Loucy (cell line): Measurements from ENCODE around the gene HSD17B14.

ENCODE experiments used
- H2AFZ ChIP-seq: fragments of 200-600 bp; sonication (generic); 2 replicates; pipeline ENCODE4 v1.6.0; 2016; ENCODE audit warnings: antibody characterized with exemption, mild to moderate bottlenecking, low read length, moderate library complexity
- H3F3A ChIP-seq: fragments of 200-600 bp; 2 replicates; pipeline ENCODE4 v1.6.0; 2016; ENCODE audit warnings: antibody characterized with exemption, low read depth, mild to moderate bottlenecking
- H3K27me3 ChIP-seq: fragments of 200-600 bp; sonication (generic); 2 replicates; pipeline ENCODE4 v1.6.1; 2014; ENCODE audit warnings: low read length, mild to moderate bottlenecking; ENCODE audit not compliant: insufficient read depth, poor library complexity, severe bottlenecking
- H3K36me3 ChIP-seq: fragments of 200-600 bp; sonication (generic); 2 replicates; pipeline ENCODE4 v1.6.1; 2016; ENCODE audit warnings: low read length; ENCODE audit not compliant: insufficient read depth
- H3K4me1 ChIP-seq: fragments of 200-600 bp; sonication (generic); 2 replicates; pipeline ENCODE4 v1.5.1; 2014; ENCODE audit warnings: low read length, mild to moderate bottlenecking; ENCODE audit not compliant: insufficient read depth, poor library complexity, severe bottlenecking
- H3K4me2 ChIP-seq: fragments of 200-600 bp; sonication (generic); 2 replicates; pipeline ENCODE4 v1.6.0; 2014; ENCODE audit warnings: antibody characterized with exemption, low read length, low read depth, mild to moderate bottlenecking; ENCODE audit not compliant: poor library complexity, severe bottlenecking
- H3K4me3 ChIP-seq: fragments of 200-600 bp; sonication (generic); 2 replicates; pipeline ENCODE4 v1.5.1; 2014; ENCODE audit warnings: low read length, mild to moderate bottlenecking, mixed read lengths; ENCODE audit not compliant: poor library complexity, severe bottlenecking
- H3K79me2 ChIP-seq: fragments of 200-600 bp; sonication (generic); 2 replicates; pipeline ENCODE4 v1.6.1; 2014; ENCODE audit warnings: low read length; ENCODE audit not compliant: insufficient read depth
- H3K9ac ChIP-seq: fragments of 200-600 bp; sonication (generic); 2 replicates; pipeline ENCODE4 v1.6.0; 2014; ENCODE audit warnings: mild to moderate bottlenecking, low read depth, low read length, moderate library complexity; ENCODE audit not compliant: poor library complexity, severe bottlenecking
- H3K9me2 ChIP-seq: fragments of 200-600 bp; sonication (generic); replicated peaks from 2 replicates; pipeline ENCODE4 v1.6.1; 2016; ENCODE audit warnings: low read depth, low read length, mixed read lengths
- H3K9me3 ChIP-seq: fragments of 200-600 bp; sonication (generic); 2 replicates; pipeline ENCODE4 v1.6.1; 2014; ENCODE audit warnings: mild to moderate bottlenecking, antibody characterized with exemption, low read length, low read depth; ENCODE audit not compliant: insufficient read depth
- H4K20me1 ChIP-seq: fragments of 200-600 bp; sonication (generic); 2 replicates; pipeline ENCODE4 v1.6.0; 2014; ENCODE audit warnings: antibody characterized with exemption, low read length, mild to moderate bottlenecking; ENCODE audit not compliant: insufficient read depth, poor library complexity, severe bottlenecking
- EZH2phosphoT487 ChIP-seq: fragments of 200-600 bp; IDR thresholded peaks from 2 replicates; pipeline ENCODE4 v1.6.1; 2018; ENCODE audit warnings: antibody characterized with exemption, mild to moderate bottlenecking, moderate library complexity, borderline replicate concordance
- TF ChIP-seq, protein P1 (sequence below): fragments of 200-600 bp; sonication (generic); conservative IDR thresholded peaks from 2 replicates; pipeline ENCODE4 v1.5.1; 2014; ENCODE audit warnings: mild to moderate bottlenecking, antibody characterized with exemption, low read length

HSD17B14 gene

DNA sequence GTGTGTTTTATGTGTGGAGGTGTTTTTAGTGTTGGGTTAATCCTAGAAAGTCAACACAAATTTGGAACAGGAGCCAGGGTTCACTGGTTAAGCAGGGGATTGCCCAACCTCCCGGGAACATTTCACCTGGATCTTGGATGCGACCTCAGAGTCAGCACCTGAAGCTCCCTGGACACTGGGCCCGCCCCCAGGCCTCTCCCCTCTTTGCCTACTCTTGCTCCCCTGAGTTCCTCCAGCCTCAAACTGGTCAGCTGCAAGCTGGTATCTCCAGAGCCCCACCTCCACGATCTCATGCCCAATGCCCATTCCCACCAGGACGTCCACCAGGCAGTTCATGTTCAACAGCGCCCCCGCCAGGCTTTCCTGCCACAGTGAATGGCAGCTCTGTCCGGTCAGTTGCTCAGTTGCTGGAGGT lies 9.7 kb downstream of the HSD17B14 start:
- no peaks in the 10 kb centered on the region for H3K9me3 ChIP-seq

DNA sequence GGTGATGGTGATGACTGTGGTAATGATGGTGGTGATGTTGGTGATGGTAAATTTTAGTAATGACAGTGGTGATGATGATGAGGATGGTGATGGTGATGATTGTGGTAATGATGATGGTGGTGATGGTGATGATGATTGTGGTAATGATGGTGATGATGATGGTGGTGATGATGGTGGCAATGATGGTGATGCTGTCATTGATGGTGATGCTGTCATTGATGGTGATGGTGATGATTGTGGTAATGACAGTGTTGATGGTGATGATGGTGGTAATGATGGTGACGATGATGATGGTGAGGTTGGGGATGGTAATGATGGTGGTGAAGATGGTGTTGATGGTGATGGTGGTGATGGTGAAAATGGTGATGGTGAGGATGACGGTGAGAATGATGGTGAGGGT lies 13.8 kb downstream of the HSD17B14 start:
- no peaks in the 10 kb centered on the region for H3K36me3 ChIP-seq
- no peak overlapping the region for H2AFZ ChIP-seq
- no peaks in the 10 kb centered on the region for H3K9me3 ChIP-seq
- no peaks in the 10 kb centered on the region for H3K4me1 ChIP-seq
- H4K20me1 ChIP-seq: no peaks in the 10 kb centered on the region
- H3K4me3 ChIP-seq: no peak overlapping the region
- H3K9ac ChIP-seq: no peak overlapping the region
- no peaks in the 10 kb centered on the region for H3K27me3 ChIP-seq
- no peaks in the 10 kb centered on the region for H3K9me2 ChIP-seq
- no peaks in the 10 kb centered on the region for H3K79me2 ChIP-seq
- H3F3A ChIP-seq: no peaks in the 10 kb centered on the region
- no peak overlapping the region for H3K4me2 ChIP-seq
- no peak for TF ChIP-seq EZH2phosphoT487
- TF ChIP-seq, protein P1, sequence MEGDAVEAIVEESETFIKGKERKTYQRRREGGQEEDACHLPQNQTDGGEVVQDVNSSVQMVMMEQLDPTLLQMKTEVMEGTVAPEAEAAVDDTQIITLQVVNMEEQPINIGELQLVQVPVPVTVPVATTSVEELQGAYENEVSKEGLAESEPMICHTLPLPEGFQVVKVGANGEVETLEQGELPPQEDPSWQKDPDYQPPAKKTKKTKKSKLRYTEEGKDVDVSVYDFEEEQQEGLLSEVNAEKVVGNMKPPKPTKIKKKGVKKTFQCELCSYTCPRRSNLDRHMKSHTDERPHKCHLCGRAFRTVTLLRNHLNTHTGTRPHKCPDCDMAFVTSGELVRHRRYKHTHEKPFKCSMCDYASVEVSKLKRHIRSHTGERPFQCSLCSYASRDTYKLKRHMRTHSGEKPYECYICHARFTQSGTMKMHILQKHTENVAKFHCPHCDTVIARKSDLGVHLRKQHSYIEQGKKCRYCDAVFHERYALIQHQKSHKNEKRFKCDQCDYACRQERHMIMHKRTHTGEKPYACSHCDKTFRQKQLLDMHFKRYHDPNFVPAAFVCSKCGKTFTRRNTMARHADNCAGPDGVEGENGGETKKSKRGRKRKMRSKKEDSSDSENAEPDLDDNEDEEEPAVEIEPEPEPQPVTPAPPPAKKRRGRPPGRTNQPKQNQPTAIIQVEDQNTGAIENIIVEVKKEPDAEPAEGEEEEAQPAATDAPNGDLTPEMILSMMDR: no peak

More for the DNA sequence above, 9.7 kb downstream of the HSD17B14 start:
- no peak overlapping the region for H2AFZ ChIP-seq
- no peaks in the 10 kb centered on the region for H3K27me3 ChIP-seq
- no peaks in the 10 kb centered on the region for H3K36me3 ChIP-seq
- H3K9me2 ChIP-seq: no peaks in the 10 kb centered on the region
- no peaks in the 10 kb centered on the region for H3K4me1 ChIP-seq
- TF ChIP-seq, protein P1: peak; percentile 35
- no peak for TF ChIP-seq EZH2phosphoT487
- no peak overlapping the region for H3K4me2 ChIP-seq
- H3F3A ChIP-seq: no peaks in the 10 kb centered on the region
- no peak overlapping the region for H3K9ac ChIP-seq
- no peaks in the 10 kb centered on the region for H3K79me2 ChIP-seq
- H4K20me1 ChIP-seq: no peaks in the 10 kb centered on the region
- no peak overlapping the region for H3K4me3 ChIP-seq

DNA sequence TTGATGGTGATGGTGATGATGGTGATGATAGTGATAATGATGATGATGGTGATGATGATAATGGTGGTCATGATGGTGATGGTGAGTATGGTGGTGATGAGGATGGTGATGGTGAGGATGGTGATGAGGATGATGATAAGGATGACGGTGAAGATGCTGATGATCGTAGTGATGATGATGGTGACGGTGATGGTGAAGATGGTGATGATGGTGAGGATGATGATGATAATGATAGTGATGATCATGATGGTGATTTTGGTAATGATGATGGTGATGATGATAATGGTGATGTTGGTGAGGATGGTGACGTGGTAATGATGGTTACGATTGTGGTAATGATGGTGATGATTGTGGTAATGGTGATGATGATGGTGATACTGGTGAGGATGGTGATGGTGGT lies 14.7 kb downstream of the HSD17B14 start:
- Histone ChIP-seq H3F3A (no peaks in the 10 kb centered on the region), H2AFZ (no peak overlapping the region)

More for the DNA sequence above, 14.7 kb downstream of the HSD17B14 start:
- Histone ChIP-seq H3K9ac (no peak overlapping the region), H4K20me1 (no peaks in the 10 kb centered on the region), H3K36me3 (no peaks in the 10 kb centered on the region), H3K27me3 (no peaks in the 10 kb centered on the region), H3K9me2 (no peaks in the 10 kb centered on the region), H3K79me2 (no peaks in the 10 kb centered on the region), H3K4me2 (no peak overlapping the region), H3K4me3 (no peak overlapping the region), H3K4me1 (no peaks in the 10 kb centered on the region), H3K9me3 (no peaks in the 10 kb centered on the region)
- no peak for TF ChIP-seq EZH2phosphoT487
- TF ChIP-seq, protein P1: no peak
